ENCODE results near the gene GPR135. TPM values are rescaled to one million over a fixed set of nuclear protein-coding genes. Genes with fewer than 3 reads are reported as not detected.

GPR135 gene
- polyA plus RNA-seq, 1 donor from 2014 or later, result 3.0 TPM

- Histone ChIP-seq H3F3A (ENCODE audit: insufficient read depth, low read length, poor library complexity, severe bottlenecking) (no peaks in the 10 kb centered on the region), H3K27ac (ENCODE audit: low read length) (no peak overlapping the region), H4K20me1 (ENCODE audit: insufficient read depth) (no peaks in the 10 kb centered on the region), H3K4me3 (ENCODE audit: low read length) (no peak overlapping the region), H3K9me2 (ENCODE audit: insufficient read depth, low read length) (no peaks in the 10 kb centered on the region), H2AFZ (ENCODE audit: low read depth, low read length) (no peak overlapping the region), H3K4me2 (ENCODE audit: low read length) (no peak overlapping the region), H3K9me3 (ENCODE audit: low read length) (no peaks in the 10 kb centered on the region), H3K9ac (ENCODE audit: low read length) (no peak overlapping the region), H3K79me2 (replicated peaks; ENCODE audit: insufficient read depth, low read length) (no peaks in the 10 kb centered on the region), H3K36me3 (ENCODE audit: insufficient read depth, low read length) (no peaks in the 10 kb centered on the region), H3K27me3 (ENCODE audit: insufficient read depth, low read depth, low read length) (no peaks in the 10 kb centered on the region)
- TF ChIP-seq SMC3 (conservative IDR thresholded peaks at IDR 0.05; ENCODE audit: poor library complexity) (no peak), TAF1 (IDR thresholded peaks at IDR 0.05; ENCODE audit: low read depth) (no peak)
These were observed 49.2 kb downstream of the GPR135 start for GRCh38 chr14:59415836-59416602.

Other genes with a start within 250 kb of the GPR135 start
- 14.9 and 18.9 TPM in 2 replicates for gene L3HYPDH, start 19.0 kb upstream of the GPR135 start, polyA plus RNA-seq
- 180 and 204 TPM in 2 replicates for gene JKAMP, start 19.1 kb upstream of the GPR135 start, polyA plus RNA-seq
- 0.11 TPM in 1 of 2 replicates, not detected in the other for gene CCDC175, start 111.4 kb upstream of the GPR135 start, polyA plus RNA-seq

All from neural cell (in vitro differentiated cells).